T-cell (primary cell): ENCODE results near the gene CALHM2. TPM values are rescaled to one million over a fixed set of nuclear protein-coding genes. Genes with fewer than 3 reads are reported as not detected.

Experiments
- ATAC-seq, 4 experiments: fragments of 200-7000 bp in 3 of 4; fragments of 150-1000 bp in 1 of 4; cut with Tn5 transposase; replicated peaks in 1 of 4; 1 replicate in 3 of 4; 2 replicates in 1 of 4; pipeline ENCODE4 v1.10.0; 2021; ENCODE audit warnings: moderate library complexity in 3 of 4, mild to moderate bottlenecking in 2 of 4, moderate number of reproducible peaks in 1 of 4
- CTCF ChIA-PET, 2 donors: fragments of 300-600 bp; sonication (Branson Sonifier 250); formaldehyde crosslinking; loops; one replicate each; lab custom pipeline; 2022; ENCODE audit warnings: antibody characterized with exemption in 2 of 2; lab: Charles Lee
- POLR2A ChIA-PET, 2 donors: fragments of 300-600 bp; sonication (Branson Sonifier 250); formaldehyde crosslinking; loops; one replicate each; lab custom pipeline; 2022; ENCODE audit warnings: antibody characterized with exemption in 2 of 2; lab: Charles Lee
- DNase-seq, 35 experiments: peaks; one replicate each; pipeline versions ENCODE4 v3.0.0 to v3.0.0-alpha.2; 2013 to 2023
- H3K27ac ChIP-seq: one replicate; pipeline ENCODE4 v1.5.1; 2013; ENCODE audit warnings: low read length
- H3K27me3 ChIP-seq, 2 experiments: replicated peaks in 1 of 2; 1 replicate in 1 of 2; 2 replicates in 1 of 2; pipeline versions ENCODE4 v1.6.1 to v1.7.0; 2013; ENCODE audit warnings: low read length in 1 of 2, mixed read lengths in 1 of 2; ENCODE audit not compliant: control insufficient read depth in 2 of 2, insufficient read depth in 2 of 2; ENCODE audit errors: extremely low read depth in 1 of 2
- H3K36me3 ChIP-seq, 2 donors: 1 replicate in 1 of 2; 2 replicates in 1 of 2; pipeline versions ENCODE4 v1.6.1 to v1.7.0; 2013; ENCODE audit warnings: low read length in 1 of 2; ENCODE audit not compliant: control insufficient read depth in 2 of 2, insufficient read depth in 1 of 2; ENCODE audit errors: extremely low read depth in 1 of 2
- H3K4me1 ChIP-seq, 2 experiments: 1 replicate in 1 of 2; 2 replicates in 1 of 2; pipeline versions ENCODE4 v1.6.1 to v1.7.0; 2013; ENCODE audit warnings: low read length in 2 of 2, mixed read lengths in 1 of 2; ENCODE audit not compliant: insufficient read depth in 2 of 2, control insufficient read depth in 1 of 2; ENCODE audit errors: extremely low read depth in 1 of 2
- H3K4me3 ChIP-seq, 2 donors: 1 replicate in 1 of 2; 2 replicates in 1 of 2; pipeline versions ENCODE4 v1.5.1 to v1.7.0; 2013; ENCODE audit warnings: mild to moderate bottlenecking in 2 of 2, low read length in 1 of 2, moderate library complexity in 1 of 2; ENCODE audit not compliant: control insufficient read depth in 1 of 2; ENCODE audit errors: extremely low read depth in 1 of 2
- H3K9me3 ChIP-seq: 2 replicates; pipeline ENCODE4 v1.7.0; 2013
- H3K27ac Mint-ChIP-seq, 2 donors: one replicate each; pipeline ENCODE4 v1.8.0; 2020 to 2021; ENCODE audit warnings: mild to moderate bottlenecking in 2 of 2, mixed read lengths in 2 of 2
- H3K27me3 Mint-ChIP-seq, 2 donors: one replicate each; pipeline ENCODE4 v1.8.0; 2021 to 2022; ENCODE audit warnings: mixed read lengths in 2 of 2
- H3K36me3 Mint-ChIP-seq: one replicate; pipeline ENCODE4 v1.8.0; 2021; ENCODE audit warnings: mixed read lengths
- H3K4me1 Mint-ChIP-seq, 3 donors: one replicate each; pipeline ENCODE4 v1.8.0; 2020 to 2022; ENCODE audit warnings: mixed read lengths in 3 of 3, mild to moderate bottlenecking in 1 of 3
- H3K4me3 Mint-ChIP-seq, 3 donors: one replicate each; pipeline ENCODE4 v1.8.0; 2020 to 2022; ENCODE audit warnings: mild to moderate bottlenecking in 3 of 3, mixed read lengths in 3 of 3, moderate library complexity in 3 of 3
- H3K9me3 Mint-ChIP-seq, 3 donors: one replicate each; pipeline ENCODE4 v1.8.0; 2020 to 2022; ENCODE audit warnings: mixed read lengths in 3 of 3
- WGBS: methylation state at CpG from one replicate; pipeline ENCODE4 v1.1.5; 2013; ENCODE audit warnings: missing lambda C conversion rate; ENCODE audit not compliant: insufficient coverage; 5-methylcytosine and 5-hydroxymethylcytosine counted together
- total RNA-seq, 35 experiments: library from RNA in 6 of 35; stranded (reverse) in 6 of 35; fragments of 120-200 nt in 1 of 35; gene quantifications; one replicate each; pipeline versions ENCODE4 v1.2.1 to v1.2.4 and lab custom pipeline; 2013 to 2026

CALHM2 gene
- total RNA-seq, 5 donors from 2014 or later (not counting 1 experiment from before 2014, with no cell fraction given), result 8.9 to 76.7 (median 46.8) TPM

DNA sequence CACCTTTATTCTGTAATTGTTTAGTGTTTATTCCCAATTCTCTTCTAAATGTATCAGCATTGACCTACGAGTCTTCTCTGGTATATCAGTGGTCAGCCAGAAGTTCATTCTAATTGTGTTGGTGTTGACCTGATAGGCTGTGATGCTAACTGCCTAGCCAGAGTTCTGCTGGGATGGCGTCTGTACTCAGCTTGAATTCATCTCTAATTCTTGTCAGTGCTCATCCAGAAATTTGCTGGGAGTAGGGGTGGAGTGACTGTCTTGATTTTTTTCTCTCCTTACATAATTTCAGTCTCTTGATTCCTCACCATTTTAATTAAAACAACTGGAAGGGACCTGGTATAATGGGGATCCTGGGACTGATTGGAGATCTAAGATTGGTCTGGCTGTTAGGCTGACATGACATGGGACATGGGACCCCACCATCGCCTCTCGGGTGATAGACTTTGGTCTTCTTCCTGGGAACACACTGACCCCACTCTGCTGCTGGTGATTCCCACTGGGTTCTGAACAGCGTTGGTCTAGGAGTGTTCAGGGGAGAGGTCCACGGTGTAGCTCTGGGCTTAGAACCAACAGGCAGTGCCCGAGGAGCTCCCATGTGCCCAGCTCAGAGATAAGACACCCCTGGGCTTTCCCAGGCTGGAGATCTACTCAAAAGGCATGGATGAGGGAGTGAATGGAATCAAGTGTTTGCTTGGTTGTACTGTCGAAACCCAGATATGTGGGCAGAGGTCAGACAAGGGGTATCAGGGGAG lies 45.2 kb upstream of the CALHM2 start:
- peaks cover 48 to 56% of the 10 kb centered on the region in 2 donors for H3K27me3 Mint-ChIP-seq
- Histone ChIP-seq H3K36me3 (no peaks in the 10 kb centered on the region), H3K4me1 (peaks cover 0 to 14% of the 10 kb centered on the region in 2 experiments), H3K27ac (no peak overlapping the region), H3K9me3 (no peaks in the 10 kb centered on the region), H3K27me3 (peaks cover 3 to 51% of the 10 kb centered on the region in 2 experiments), H3K4me3 (no peak overlapping the region)
- no peak overlapping the region for H3K4me3 Mint-ChIP-seq
- DNase-seq (no peak), ATAC-seq (no peak)
- CTCF ChIA-PET, result interaction anchor here in 1 of 2 donors (0.6 kb wide), 1 partner anchor 639 kb away, joined by 3 read pairs; no protein-coding TSS in a partner anchor
- H3K4me1 Mint-ChIP-seq, result peaks cover 6 to 11% (median 10%) of the 10 kb centered on the region in 3 donors
- no peaks in the 10 kb centered on the region for H3K36me3 Mint-ChIP-seq
- H3K9me3 Mint-ChIP-seq, result no peaks in the 10 kb centered on the region
- POLR2A ChIA-PET, result no interaction called here
- 79% methylated on average over 4 of the region's 8 CpGs for WGBS
- no peak overlapping the region for H3K27ac Mint-ChIP-seq

DNA sequence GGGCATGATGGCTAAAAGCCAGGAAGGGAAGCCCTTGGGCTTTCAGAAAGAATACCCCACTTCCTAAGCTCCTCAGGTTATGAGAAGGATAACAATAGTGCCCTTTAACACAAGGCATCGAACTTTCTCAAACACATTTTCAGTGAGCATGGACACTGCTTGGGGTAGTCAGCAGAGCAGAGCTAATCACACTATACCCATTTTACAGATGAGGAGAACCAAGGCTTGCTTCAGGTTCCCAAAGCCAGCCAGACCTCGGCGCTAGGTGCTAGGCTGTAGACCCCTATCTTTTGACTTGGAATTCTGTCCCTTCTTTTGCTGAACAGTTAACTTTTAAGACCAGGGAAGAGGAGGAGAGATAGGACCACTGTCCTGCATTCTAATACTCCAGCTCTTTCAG lies 43.2 kb upstream of the CALHM2 start:
- H3K27ac ChIP-seq, result no peak overlapping the region
- no peaks in the 10 kb centered on the region for H3K9me3 ChIP-seq
- H3K9me3 Mint-ChIP-seq, result no peaks in the 10 kb centered on the region
- ChIA-PET CTCF (no interaction called here), POLR2A (no interaction called here)
- H3K27ac Mint-ChIP-seq, result no peak overlapping the region
- H3K27me3 Mint-ChIP-seq, result peaks cover 51 to 56% of the 10 kb centered on the region in 2 donors
- H3K4me3 ChIP-seq, result no peak overlapping the region
- no CpG with 5 or more reads among the region's 3 CpGs for WGBS
- ATAC-seq, result no peak
- peaks cover 3 to 47% of the 10 kb centered on the region in 2 experiments for H3K27me3 ChIP-seq
- no peaks in the 10 kb centered on the region for H3K36me3 Mint-ChIP-seq
- no peak for DNase-seq
- H3K36me3 ChIP-seq, result no peaks in the 10 kb centered on the region
- peaks cover 10 to 23% (median 11%) of the 10 kb centered on the region in 3 donors for H3K4me1 Mint-ChIP-seq
- peak overlapping the region in 2 of 3 donors; percentile 68 to 73 for H3K4me3 Mint-ChIP-seq
- peaks cover 0 to 21% of the 10 kb centered on the region in 2 experiments for H3K4me1 ChIP-seq

DNA sequence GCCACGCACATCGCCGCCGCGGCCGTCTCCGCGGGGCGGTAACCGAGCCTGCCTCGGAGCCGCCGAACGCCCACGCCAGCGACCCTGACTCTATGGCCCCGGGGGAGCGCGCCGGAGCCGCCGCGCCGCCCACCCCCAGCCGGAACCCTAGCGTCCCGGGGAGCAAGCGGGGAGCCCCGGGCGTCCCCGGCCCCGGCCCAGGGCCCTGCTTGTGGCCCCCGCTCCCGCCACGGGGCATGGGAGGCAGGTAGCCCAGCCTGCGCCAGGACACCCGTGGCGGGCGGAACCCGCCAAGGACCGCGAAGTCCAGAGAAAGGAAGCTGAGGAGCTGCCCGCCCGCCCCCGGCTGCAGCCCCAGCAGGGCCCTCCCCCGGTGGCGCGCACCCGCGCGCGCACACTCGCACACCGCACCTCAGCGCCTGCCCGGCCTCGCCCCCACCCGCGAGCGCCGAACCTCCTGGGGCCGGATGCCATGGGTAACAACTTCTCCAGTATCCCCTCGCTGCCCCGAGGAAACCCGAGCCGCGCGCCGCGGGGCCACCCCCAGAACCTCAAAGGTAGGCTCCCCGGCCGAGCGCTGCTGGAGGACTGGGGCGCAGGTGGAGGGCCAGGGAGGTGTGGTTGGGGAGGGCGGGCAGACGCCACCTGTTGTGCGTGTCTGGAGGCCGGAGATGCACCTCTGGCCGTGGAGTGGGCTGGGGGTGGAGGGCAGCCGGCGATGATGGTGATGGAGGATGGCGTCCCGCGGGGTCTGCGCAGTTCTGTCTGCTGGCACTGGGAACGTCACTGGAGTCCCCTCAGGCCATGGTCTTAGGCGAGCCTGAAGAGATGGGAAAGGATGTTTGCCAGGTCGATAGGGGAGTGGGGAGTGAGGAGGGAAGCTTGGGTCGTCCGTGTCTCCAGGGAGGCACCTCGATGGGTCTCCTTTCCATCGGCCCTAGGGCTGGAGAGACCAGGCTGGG lies 42.0 kb upstream of the CALHM2 start:
- H3K4me1 Mint-ChIP-seq, result peaks cover 11 to 27% (median 17%) of the 10 kb centered on the region in 3 donors
- POLR2A ChIA-PET, result no interaction called here
- ATAC-seq, result peak; percentile 62 to 64 (median 64)

DNA sequence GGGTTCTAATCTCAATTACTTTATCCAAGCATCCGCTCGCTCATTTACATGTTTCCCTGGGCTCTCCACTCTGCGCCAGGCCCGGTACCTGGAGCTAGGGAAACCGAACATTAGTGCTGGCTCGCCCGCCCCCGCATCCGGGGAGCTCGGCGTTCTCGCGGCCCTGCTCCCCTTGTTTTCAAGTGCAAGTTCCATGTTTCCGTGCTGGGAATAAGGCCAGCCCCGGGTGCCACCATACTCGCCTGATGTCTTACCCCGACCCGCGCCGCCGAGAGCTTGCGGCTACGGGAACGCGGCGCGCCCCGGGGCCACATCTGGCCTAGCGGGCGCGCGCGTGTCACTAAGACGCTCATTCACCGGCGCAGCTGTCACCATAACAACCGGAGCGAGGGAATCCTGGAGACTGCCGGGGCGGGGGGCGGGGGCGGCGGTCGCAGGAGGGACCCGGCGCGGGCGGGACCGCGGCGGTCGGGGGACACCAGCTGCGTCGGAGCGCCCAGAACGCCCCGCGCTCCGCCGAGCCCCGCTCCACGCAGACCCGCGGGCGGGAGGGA lies 41.3 kb upstream of the CALHM2 start, which contains the start of gene NEURL1:
NEURL1 (plus strand) TSS at position 344 of the 554 bp plus-strand sequence. CDS start 683 bp downstream, outside the sequence.
- DNase-seq, result peak in 7 of 35 experiments; percentile 10 to 42 (median 29)
- POLR2A ChIA-PET, result interaction anchor here in 1 of 2 donors (0.5 kb wide), 1 partner anchor 1723 kb away, joined by 9 read pairs; no protein-coding TSS in a partner anchor

More for the DNA sequence above, 42.0 kb upstream of the CALHM2 start:
- Histone ChIP-seq H3K4me1 (peaks cover 0 to 24% of the 10 kb centered on the region in 2 experiments), H3K27me3 (peaks cover 3 to 41% of the 10 kb centered on the region in 2 experiments), H3K27ac (no peak overlapping the region), H3K36me3 (no peaks in the 10 kb centered on the region), H3K4me3 (peak overlapping the region; percentile 33 to 49), H3K9me3 (no peaks in the 10 kb centered on the region)
- peak overlapping the region; percentile 65 to 83 (median 68) for H3K4me3 Mint-ChIP-seq
- DNase-seq, result peak in 28 of 35 experiments; percentile 2 to 41 (median 25)
- CTCF ChIA-PET, result interaction anchor here (0.5 to 1.7 kb wide), 2 partner anchors 11 to 115 kb away, joined by 3 to 9 read pairs; no protein-coding TSS in a partner anchor
- peaks cover 44 to 48% of the 10 kb centered on the region in 2 donors for H3K27me3 Mint-ChIP-seq
- WGBS, result 3% methylated on average over 78 of the region's 92 CpGs
- H3K36me3 Mint-ChIP-seq, result no peaks in the 10 kb centered on the region
- H3K27ac Mint-ChIP-seq, result no peak overlapping the region
- no peaks in the 10 kb centered on the region for H3K9me3 Mint-ChIP-seq

DNA sequence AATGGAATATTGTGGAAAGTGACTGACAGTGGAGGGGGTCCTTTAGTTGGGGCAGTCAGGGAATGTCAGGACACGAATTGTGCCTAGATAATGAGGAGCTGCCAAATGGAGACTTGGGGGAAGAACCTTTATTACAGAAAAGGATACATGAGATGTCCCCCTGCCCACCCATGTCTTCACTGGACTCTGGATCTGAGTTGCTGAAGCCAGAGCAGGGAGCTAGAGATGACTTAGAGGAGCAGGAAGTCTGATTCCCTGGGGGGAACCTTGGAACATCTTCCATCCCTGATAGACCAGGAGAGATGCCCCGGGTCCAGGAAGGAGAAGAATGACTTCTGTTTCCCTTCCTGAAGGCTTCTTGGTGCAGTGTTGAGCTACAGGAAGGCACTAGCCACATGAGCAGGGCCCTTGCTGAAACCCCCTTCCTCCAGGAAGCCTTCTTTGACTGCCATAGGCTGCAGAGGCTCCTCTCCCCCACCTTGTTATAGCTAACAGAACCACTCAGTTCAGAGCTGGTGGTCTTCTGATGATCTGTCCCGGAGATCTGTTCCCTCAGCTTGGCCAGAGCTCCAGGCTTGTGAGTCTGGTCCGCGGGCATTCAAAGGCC lies 40.6 kb upstream of the CALHM2 start:
- H3K27ac Mint-ChIP-seq, result no peak overlapping the region
- CTCF ChIA-PET, result interaction anchor here (0.6 to 1.7 kb wide), 2 partner anchors 9 to 31 kb away, joined by 9 to 18 read pairs; no protein-coding TSS in a partner anchor
- POLR2A ChIA-PET, result interaction anchor here in 1 of 2 donors (0.5 kb wide), 1 partner anchor 1723 kb away, joined by 9 read pairs; no protein-coding TSS in a partner anchor

More for the DNA sequence above, 41.3 kb upstream of the CALHM2 start, which contains the start of gene NEURL1:
- CTCF ChIA-PET, result interaction anchor here (0.5 to 1.7 kb wide), 2 partner anchors 10 to 115 kb away, joined by 3 to 9 read pairs; no protein-coding TSS in a partner anchor
- Histone ChIP-seq H3K36me3 (no peaks in the 10 kb centered on the region), H3K9me3 (no peaks in the 10 kb centered on the region), H3K4me3 (peak within 1 kb of the TSS; percentile 38 to 56), H3K27me3 (peaks cover 3 to 45% of the 10 kb centered on the region in 2 experiments), H3K4me1 (peaks cover 0 to 24% of the 10 kb centered on the region in 2 experiments), H3K27ac (no peak within 1 kb of the TSS)
- H3K36me3 Mint-ChIP-seq, result no peaks in the 10 kb centered on the region
- peaks cover 44 to 48% of the 10 kb centered on the region in 2 donors for H3K27me3 Mint-ChIP-seq
- H3K27ac Mint-ChIP-seq, result no peak within 1 kb of the TSS
- H3K4me1 Mint-ChIP-seq, result peaks cover 11 to 27% (median 17%) of the 10 kb centered on the region in 3 donors
- H3K4me3 Mint-ChIP-seq, result peak within 1 kb of the TSS; percentile 74 to 83 (median 80)
- no peaks in the 10 kb centered on the region for H3K9me3 Mint-ChIP-seq
- ATAC-seq, result peak; percentile 32 to 54 (median 42)
- 3% methylated on average over 65 of the region's 65 CpGs for WGBS

More for the DNA sequence above, 40.6 kb upstream of the CALHM2 start:
- Mint-ChIP-seq H3K4me1 (peaks cover 11 to 27% (median 17%) of the 10 kb centered on the region in 3 donors), H3K4me3 (peak overlapping the region; percentile 74 to 83 (median 80)), H3K27me3 (peaks cover 43 to 47% of the 10 kb centered on the region in 2 donors), H3K36me3 (no peaks in the 10 kb centered on the region), H3K9me3 (no peaks in the 10 kb centered on the region)
- WGBS, result 84% methylated on average over 4 of the region's 5 CpGs
- H3K4me1 ChIP-seq, result peaks cover 0 to 24% of the 10 kb centered on the region in 2 experiments
- ATAC-seq (no peak), DNase-seq (no peak)
- H3K9me3 ChIP-seq, result no peaks in the 10 kb centered on the region
- H3K27me3 ChIP-seq, result peaks cover 3 to 45% of the 10 kb centered on the region in 2 experiments
- H3K27ac ChIP-seq, result no peak overlapping the region
- H3K36me3 ChIP-seq, result no peaks in the 10 kb centered on the region
- H3K4me3 ChIP-seq, result peak overlapping the region in 1 of 2 donors; percentile 56
